Neural cell (in vitro differentiated cells): ENCODE measurements around the gene FFAR3.

Source experiments
- EZH2 ChIP-seq: fragments of 200-600, 300-800 bp; shearing (Covaris generic), sonication (generic); IDR thresholded peaks from 2 replicates; pipeline ENCODE4 v1.6.1; 2014; ENCODE audit warnings: antibody characterized with exemption, low read length, borderline replicate concordance, mild to moderate bottlenecking; ENCODE audit not compliant: insufficient read depth, poor library complexity, severe bottlenecking
- POLR2AphosphoS5 ChIP-seq: IDR thresholded peaks from 2 replicates; pipeline ENCODE4 v1.6.1; 2012
- RAD21 ChIP-seq: fragments of 450-650 bp; conservative IDR thresholded peaks from 2 replicates; pipeline ENCODE4 v1.6.1; 2014; ENCODE audit warnings: antibody characterized with exemption, mild to moderate bottlenecking, moderate library complexity
- TAF1 ChIP-seq: IDR thresholded peaks from 2 replicates; pipeline ENCODE4 v1.6.1; 2012; ENCODE audit warnings: low read depth
- TF ChIP-seq, protein P1 (sequence below): fragments of 450-650 bp; IDR thresholded peaks from 2 replicates; pipeline ENCODE4 v1.5.1; 2014; ENCODE audit warnings: antibody characterized with exemption, mild to moderate bottlenecking, moderate library complexity; ENCODE audit not compliant: poor library complexity, severe bottlenecking

DNA sequence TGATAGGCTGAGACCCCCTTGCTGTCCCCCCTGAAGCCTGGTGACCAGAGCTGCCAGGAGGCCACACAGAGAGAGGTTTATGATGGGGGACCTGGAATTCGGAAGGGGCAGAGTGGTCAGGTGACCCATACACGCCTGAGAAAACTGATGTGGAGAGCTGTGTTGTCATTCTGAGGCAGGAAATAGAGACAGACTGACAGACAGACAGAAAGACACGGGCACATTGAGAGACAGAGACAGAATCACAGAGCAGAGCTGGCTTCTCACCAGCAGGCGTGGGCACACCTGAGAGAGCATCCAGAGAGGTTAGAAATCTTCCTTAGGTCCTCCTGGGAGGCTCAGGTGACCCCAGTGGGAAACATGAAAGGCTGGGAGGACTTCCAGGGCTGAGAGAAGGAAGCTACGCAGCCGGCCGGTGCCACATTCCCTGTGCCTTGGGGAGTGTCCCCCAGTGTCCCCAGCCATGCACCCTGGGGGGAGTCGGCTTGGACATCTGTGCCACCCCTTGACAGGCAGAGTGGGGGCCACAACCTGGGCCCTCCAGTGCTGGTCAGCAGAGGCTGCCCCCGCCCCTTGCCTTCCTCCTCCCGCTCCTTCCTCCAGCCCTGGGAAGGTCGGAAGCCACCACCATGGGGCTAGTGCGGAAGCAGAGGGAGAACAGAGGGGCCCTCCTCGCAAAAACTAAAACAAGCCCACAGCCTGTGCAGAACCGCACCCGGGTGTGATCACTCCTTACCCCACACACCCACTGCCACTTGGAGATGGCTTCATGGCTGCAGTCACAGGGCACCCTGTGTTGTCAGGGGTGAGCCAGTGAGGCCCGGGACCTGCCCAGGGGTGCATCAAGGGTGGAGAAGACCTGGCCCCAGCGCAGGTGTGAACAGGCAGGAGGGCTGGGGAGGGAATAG lies 8.4 kb upstream of the FFAR3 start:
- no peak for TF ChIP-seq TAF1
- no peak for TF ChIP-seq RAD21
- TF ChIP-seq POLR2AphosphoS5: no peak
- TF ChIP-seq, protein P1, sequence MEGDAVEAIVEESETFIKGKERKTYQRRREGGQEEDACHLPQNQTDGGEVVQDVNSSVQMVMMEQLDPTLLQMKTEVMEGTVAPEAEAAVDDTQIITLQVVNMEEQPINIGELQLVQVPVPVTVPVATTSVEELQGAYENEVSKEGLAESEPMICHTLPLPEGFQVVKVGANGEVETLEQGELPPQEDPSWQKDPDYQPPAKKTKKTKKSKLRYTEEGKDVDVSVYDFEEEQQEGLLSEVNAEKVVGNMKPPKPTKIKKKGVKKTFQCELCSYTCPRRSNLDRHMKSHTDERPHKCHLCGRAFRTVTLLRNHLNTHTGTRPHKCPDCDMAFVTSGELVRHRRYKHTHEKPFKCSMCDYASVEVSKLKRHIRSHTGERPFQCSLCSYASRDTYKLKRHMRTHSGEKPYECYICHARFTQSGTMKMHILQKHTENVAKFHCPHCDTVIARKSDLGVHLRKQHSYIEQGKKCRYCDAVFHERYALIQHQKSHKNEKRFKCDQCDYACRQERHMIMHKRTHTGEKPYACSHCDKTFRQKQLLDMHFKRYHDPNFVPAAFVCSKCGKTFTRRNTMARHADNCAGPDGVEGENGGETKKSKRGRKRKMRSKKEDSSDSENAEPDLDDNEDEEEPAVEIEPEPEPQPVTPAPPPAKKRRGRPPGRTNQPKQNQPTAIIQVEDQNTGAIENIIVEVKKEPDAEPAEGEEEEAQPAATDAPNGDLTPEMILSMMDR: no peak
- no peak for TF ChIP-seq EZH2
